ENCODE results near the gene LDAH.
A peak's percentile ranks its signal among the peaks of the same experiment; 100 is the strongest.

Gene LDAH

GRCh38 chr2:20649976-20650375 lies 172.9 kb downstream of the LDAH start:
- DNase-seq: no peak

GRCh38 chr2:20649576-20649975 lies 173.3 kb downstream of the LDAH start:
- no peak for DNase-seq

- no peak for DNase-seq
Observed at GRCh38 chr2:20648831-20649230, 174.1 kb downstream of the LDAH start.

GRCh38 chr2:20648206-20648605 lies 174.7 kb downstream of the LDAH start:
- DNase-seq: no peak

GRCh38 chr2:20647738-20648137 lies 175.2 kb downstream of the LDAH start:
- DNase-seq: no peak

GRCh38 chr2:20647211-20647610 lies 175.7 kb downstream of the LDAH start:
- DNase-seq: no peak

GRCh38 chr2:20646446-20646845 lies 176.5 kb downstream of the LDAH start:
- DNase-seq: no peak

- DNase-seq: no peak
Observed at GRCh38 chr2:20645761-20646160, 177.1 kb downstream of the LDAH start.

- no peak for DNase-seq
Observed at GRCh38 chr2:20645301-20645701, 177.6 kb downstream of the LDAH start.

- DNase-seq: no peak
Observed at GRCh38 chr2:20643826-20644225, 179.1 kb downstream of the LDAH start.

GRCh38 chr2:20643060-20643459 lies 179.8 kb downstream of the LDAH start:
- no peak for DNase-seq

GRCh38 chr2:20642055-20642971 lies 180.6 kb downstream of the LDAH start:
- DNase-seq: peak; percentile 65 to 68

GRCh38 chr2:20641123-20641985 lies 181.5 kb downstream of the LDAH start:
- no peak for DNase-seq

- no peak for DNase-seq
Observed at GRCh38 chr2:20640411-20641122, 182.3 kb downstream of the LDAH start.

GRCh38 chr2:20638646-20639430 lies 184.1 kb downstream of the LDAH start:
- no peak for DNase-seq

GRCh38 chr2:20638014-20638413 lies 184.9 kb downstream of the LDAH start:
- no peak for DNase-seq

- DNase-seq: no peak
Observed at GRCh38 chr2:20637147-20637546, 185.8 kb downstream of the LDAH start.

GRCh38 chr2:20635675-20636584 lies 187.0 kb downstream of the LDAH start:
- peak in 1 of 2 experiments; percentile 10 for DNase-seq

GRCh38 chr2:20635113-20635510 lies 187.8 kb downstream of the LDAH start:
- DNase-seq: no peak

GRCh38 chr2:20634507-20635112 lies 188.3 kb downstream of the LDAH start:
- no peak for DNase-seq

All from activated CD4-positive, alpha-beta T cell treated with anti-CD3 and anti-CD28 coated beads, Interleukin-2, amount 50 U/mL, for 4 hours (primary cell).